GM12878 (cell line): ENCODE results near the gene INPP4B. TPM values are rescaled to one million over a fixed set of nuclear protein-coding genes. Genes with fewer than 3 reads are reported as not detected.

Experiments used
- ATAC-seq: fragments of 200-7000 bp; cut with Tn5 transposase; 3 replicates; pipeline ENCODE4 v1.9.1; 2020; ENCODE audit warnings: mild to moderate bottlenecking, moderate library complexity
- BruUV-seq: library from RNA; stranded (reverse); fragments of 400-500 nt; replicated peaks from 2 replicates; lab custom pipeline; 2021; lab: Mats Ljungman, UMichigan
- CTCF ChIA-PET: fragments of 300-600 bp; sonication (Branson Sonifier 250); formaldehyde crosslinking; extraction: SDS; loops from one replicate; lab custom pipeline; 2021; ENCODE audit warnings: inconsistent platforms; lab: Yijun Ruan, JAX
- POLR2A ChIA-PET: fragments of 350-600 bp; formaldehyde crosslinking; extraction: SDS; loops from one replicate; lab custom pipeline; 2021; ENCODE audit warnings: inconsistent platforms; lab: Charles Lee
- RAD21 ChIA-PET: fragments of 300-600 bp; sonication (Branson Sonifier 250); formaldehyde crosslinking; loops from one replicate; lab custom pipeline; 2023; ENCODE audit warnings: antibody characterized with exemption; ENCODE audit not compliant: unreplicated experiment; lab: Charles Lee
- SMC1A ChIA-PET: fragments of 300-600 bp; sonication (Branson Sonifier 250); formaldehyde crosslinking; loops from one replicate; lab custom pipeline; 2023; ENCODE audit not compliant: unreplicated experiment, uncharacterized antibody; lab: Charles Lee
- DNase-seq: peaks from one replicate; pipeline ENCODE4 v3.0.0-alpha.2; 2011; ENCODE audit warnings: low read depth, low spot score
- FAIRE-seq: peaks from 3 replicates; lab custom pipeline; 2011; peaks lifted over from hg19 to GRCh38; lab: Jason Lieb, UNC
- H2AFZ ChIP-seq: 2 replicates; pipeline ENCODE4 v1.6.0; 2011; ENCODE audit warnings: low read depth, low read length, control low read depth; ENCODE audit not compliant: control insufficient read depth
- H3K27ac ChIP-seq: 2 replicates; pipeline ENCODE4 v1.5.1; 2011; ENCODE audit warnings: control low read depth; ENCODE audit not compliant: control insufficient read depth, insufficient read depth
- H3K27me3 ChIP-seq, 2 experiments: replicated peaks in 1 of 2; 2 replicates each; pipeline versions ENCODE4 v1.6.0 to v1.6.1; 2011; ENCODE audit warnings: low read length in 1 of 2; ENCODE audit not compliant: control insufficient read depth in 2 of 2, insufficient read depth in 2 of 2
- H3K36me3 ChIP-seq, 2 experiments: 2 replicates each; pipeline ENCODE4 v1.5.1; 2011; ENCODE audit warnings: low read length in 1 of 2; ENCODE audit not compliant: control insufficient read depth in 2 of 2, insufficient read depth in 2 of 2
- H3K4me1 ChIP-seq: 2 replicates; pipeline ENCODE4 v1.6.1; 2011; ENCODE audit warnings: mild to moderate bottlenecking, low read length, moderate library complexity, mixed read lengths; ENCODE audit not compliant: control insufficient read depth, insufficient read depth
- H3K4me2 ChIP-seq: 2 replicates; pipeline ENCODE4 v1.6.0; 2011; ENCODE audit warnings: control low read depth; ENCODE audit not compliant: control insufficient read depth, insufficient read depth
- H3K4me3 ChIP-seq: fragments of 200-600 bp; sonication (generic); 2 replicates; pipeline ENCODE4 v1.5.1; 2016
- H3K79me2 ChIP-seq: 2 replicates; pipeline ENCODE4 v1.6.0; 2011; ENCODE audit warnings: low read length; ENCODE audit not compliant: control insufficient read depth, insufficient read depth
- H3K9ac ChIP-seq: 2 replicates; pipeline ENCODE4 v1.8.0; 2011; ENCODE audit warnings: low read length, control low read depth, mixed read lengths; ENCODE audit not compliant: control insufficient read depth, insufficient read depth
- H3K9me3 ChIP-seq: replicated peaks from 3 replicates; pipeline ENCODE4 v1.5.1; 2011; ENCODE audit warnings: mild to moderate bottlenecking, low read length; ENCODE audit not compliant: control insufficient read depth, insufficient read depth
- H4K20me1 ChIP-seq: 2 replicates; pipeline ENCODE4 v1.6.0; 2011; ENCODE audit not compliant: control insufficient read depth, insufficient read depth
- CHD1 ChIP-seq: IDR thresholded peaks from 2 replicates; pipeline ENCODE4 v1.6.1; 2012; ENCODE audit warnings: low read depth, low read length, improper control_type of control experiment
- EP300 ChIP-seq, 2 experiments: fragments of 150-350 bp in 1 of 2; IDR thresholded peaks; 2 replicates each; pipeline ENCODE4 v1.6.1; 2011 to 2012; ENCODE audit warnings: low read depth in 2 of 2, low read length in 2 of 2, borderline replicate concordance in 1 of 2, improper control_type of control experiment in 1 of 2, inconsistent platforms in 1 of 2; ENCODE audit not compliant: control insufficient read depth in 1 of 2
- KDM1A ChIP-seq: fragments of 200-600 bp; sonication (generic); IDR thresholded peaks from 2 replicates; pipeline ENCODE4 v1.6.1; 2016; ENCODE audit warnings: borderline replicate concordance
- MTA2 ChIP-seq: fragments of 450-650 bp; IDR thresholded peaks from 2 replicates; pipeline ENCODE4 v1.6.1; 2016; ENCODE audit warnings: low read depth, mild to moderate bottlenecking, moderate library complexity
- NFYA ChIP-seq: IDR thresholded peaks from 2 replicates; pipeline ENCODE4 v1.6.1; 2011; ENCODE audit warnings: low read depth, mild to moderate bottlenecking, low read length, improper control_type of control experiment, borderline replicate concordance
- PAX5 ChIP-seq: IDR thresholded peaks from 2 replicates; pipeline ENCODE4 v1.6.1; 2011; ENCODE audit warnings: low read depth, low read length, borderline replicate concordance
- RFX5 ChIP-seq: IDR thresholded peaks from 2 replicates; pipeline ENCODE4 v1.6.1; 2011; ENCODE audit warnings: low read depth, low read length, improper control_type of control experiment
- SIN3A ChIP-seq: IDR thresholded peaks from 2 replicates; pipeline ENCODE4 v1.6.1; 2012; ENCODE audit warnings: low read depth, low read length, improper control_type of control experiment
- SMARCA5 ChIP-seq: fragments of 450-650 bp; IDR thresholded peaks from 2 replicates; pipeline ENCODE4 v1.6.1; 2017; ENCODE audit warnings: mild to moderate bottlenecking
- SREBF1 ChIP-seq: IDR thresholded peaks from 2 replicates; pipeline ENCODE4 v1.6.1; 2012; ENCODE audit warnings: mild to moderate bottlenecking, low read length
- TAF1 ChIP-seq: IDR thresholded peaks from 2 replicates; pipeline ENCODE4 v1.6.1; 2011; ENCODE audit warnings: mild to moderate bottlenecking, low read depth, low read length, borderline replicate concordance
- YBX1 ChIP-seq: fragments of 450-650 bp; IDR thresholded peaks from 2 replicates; pipeline ENCODE4 v1.6.1; 2016; ENCODE audit warnings: antibody characterized with exemption
- WGBS: methylation state at CpG from one replicate; pipeline ENCODE4 v1.1.6; 2016; ENCODE audit warnings: low lambda C conversion rate; ENCODE audit not compliant: insufficient replicate concordance, insufficient coverage; ENCODE audit errors: missing lambda C conversion rate; 5-methylcytosine and 5-hydroxymethylcytosine counted together
- in situ Hi-C: fragments of 300-500 bp; cut with MboI; formaldehyde crosslinking; loops from 9 replicates; pipeline ENCODE4 v1.14.3; 2018; ENCODE audit warnings: mixed read lengths
- intact Hi-C: fragments of 100-400 bp; cut with micrococcal nuclease; formaldehyde crosslinking; loops from one replicate; pipeline ENCODE4 v1.14.2; 2022; ENCODE audit not compliant: unreplicated experiment
- polyA plus RNA-seq, 11 experiments: library from polyadenylated mRNA; depleted of rRNA in 4 of 11; unstranded in 6 of 11; stranded (reverse) in 5 of 11; fragments of >200 nt; fragmentation: Nextera tagmentation in 4 of 11; fragmentation: Illumina TruSeq in 1 of 11; extraction: Ambion mirVana in 4 of 11; extraction: Trizol in 1 of 11; gene quantifications; 1 replicate in 1 of 11; 2 replicates in 10 of 11; pipeline versions ENCODE4 v1.2.1 to v1.2.3, GENCODE V29; 2011 to 2016; ENCODE audit warnings: inconsistent platforms in 2 of 11, missing spikeins in 2 of 11, low read depth in 1 of 11
- total RNA-seq, 4 experiments: library from RNA; depleted of rRNA in 3 of 4; stranded (reverse); fragments of >200 nt in 3 of 4; fragmentation: Illumina TruSeq in 1 of 4; extraction: Trizol in 1 of 4; gene quantifications; 2 replicates each; pipeline versions ENCODE4 v1.2.1 to v1.2.3, GENCODE V29; 2013 to 2021
- TF ChIP-seq, protein P1 (sequence below): IDR thresholded peaks from 2 replicates; pipeline ENCODE4 v1.6.1; 2012; ENCODE audit warnings: improper control_type of control experiment, low read depth, low read length; ENCODE audit not compliant: insufficient replicate concordance
- TF ChIP-seq, protein P2 (sequence below): IDR thresholded peaks from 2 replicates; pipeline ENCODE4 v1.6.1; 2012; ENCODE audit warnings: low read depth, low read length, improper control_type of control experiment

The INPP4B gene
- total and polyA plus RNA-seq, 10 of the 15 experiments (the other 5 are each of a cell fraction or from before 2014, with no cell fraction given) = 0.53 to 11.2 (median 0.95) TPM

GRCh38 chr4:142414366-142414990 lies 431.6 kb downstream of the INPP4B start:
- Histone ChIP-seq H4K20me1 (no peaks in the 10 kb centered on the region), H3K4me3 (no peak overlapping the region), H3K9me3 (no peaks in the 10 kb centered on the region), H3K79me2 (no peaks in the 10 kb centered on the region), H3K4me2 (no peak overlapping the region), H3K27ac (no peak overlapping the region), H2AFZ (no peak overlapping the region), H3K27me3 (no peaks in the 10 kb centered on the region), H3K4me1 (no peaks in the 10 kb centered on the region), H3K9ac (no peak overlapping the region), H3K36me3 (no peaks in the 10 kb centered on the region)
- ChIA-PET SMC1A (interaction anchor here (0.9 to 2.8 kb wide), 14 partner anchors 9 to 139 kb away, joined by 3 to 15 read pairs (median 4); no protein-coding TSS in a partner anchor), POLR2A (no interaction called here), CTCF (interaction anchor here (1.1 to 14.5 kb wide), 5 partner anchors 8 to 305 kb away, joined by 3 to 135 read pairs (median 4); no protein-coding TSS in a partner anchor), RAD21 (interaction anchor here (1.0 to 1.9 kb wide), 3 partner anchors 10 to 152 kb away, joined by 3 to 5 read pairs (median 4); no protein-coding TSS in a partner anchor)
- in situ Hi-C loops (no loop called here), intact Hi-C loops (no loop called here)
- ATAC-seq (no peak), DNase-seq (no peak), FAIRE-seq (no peak)
- 37% methylated on average over 4 of the region's 4 CpGs for WGBS
- TF ChIP-seq NFYA = no peak
- no peak for TF ChIP-seq YBX1
- TF ChIP-seq SREBF1 = no peak
- TF ChIP-seq RFX5 = no peak
- TF ChIP-seq MTA2 = no peak
- TF ChIP-seq, protein P1, sequence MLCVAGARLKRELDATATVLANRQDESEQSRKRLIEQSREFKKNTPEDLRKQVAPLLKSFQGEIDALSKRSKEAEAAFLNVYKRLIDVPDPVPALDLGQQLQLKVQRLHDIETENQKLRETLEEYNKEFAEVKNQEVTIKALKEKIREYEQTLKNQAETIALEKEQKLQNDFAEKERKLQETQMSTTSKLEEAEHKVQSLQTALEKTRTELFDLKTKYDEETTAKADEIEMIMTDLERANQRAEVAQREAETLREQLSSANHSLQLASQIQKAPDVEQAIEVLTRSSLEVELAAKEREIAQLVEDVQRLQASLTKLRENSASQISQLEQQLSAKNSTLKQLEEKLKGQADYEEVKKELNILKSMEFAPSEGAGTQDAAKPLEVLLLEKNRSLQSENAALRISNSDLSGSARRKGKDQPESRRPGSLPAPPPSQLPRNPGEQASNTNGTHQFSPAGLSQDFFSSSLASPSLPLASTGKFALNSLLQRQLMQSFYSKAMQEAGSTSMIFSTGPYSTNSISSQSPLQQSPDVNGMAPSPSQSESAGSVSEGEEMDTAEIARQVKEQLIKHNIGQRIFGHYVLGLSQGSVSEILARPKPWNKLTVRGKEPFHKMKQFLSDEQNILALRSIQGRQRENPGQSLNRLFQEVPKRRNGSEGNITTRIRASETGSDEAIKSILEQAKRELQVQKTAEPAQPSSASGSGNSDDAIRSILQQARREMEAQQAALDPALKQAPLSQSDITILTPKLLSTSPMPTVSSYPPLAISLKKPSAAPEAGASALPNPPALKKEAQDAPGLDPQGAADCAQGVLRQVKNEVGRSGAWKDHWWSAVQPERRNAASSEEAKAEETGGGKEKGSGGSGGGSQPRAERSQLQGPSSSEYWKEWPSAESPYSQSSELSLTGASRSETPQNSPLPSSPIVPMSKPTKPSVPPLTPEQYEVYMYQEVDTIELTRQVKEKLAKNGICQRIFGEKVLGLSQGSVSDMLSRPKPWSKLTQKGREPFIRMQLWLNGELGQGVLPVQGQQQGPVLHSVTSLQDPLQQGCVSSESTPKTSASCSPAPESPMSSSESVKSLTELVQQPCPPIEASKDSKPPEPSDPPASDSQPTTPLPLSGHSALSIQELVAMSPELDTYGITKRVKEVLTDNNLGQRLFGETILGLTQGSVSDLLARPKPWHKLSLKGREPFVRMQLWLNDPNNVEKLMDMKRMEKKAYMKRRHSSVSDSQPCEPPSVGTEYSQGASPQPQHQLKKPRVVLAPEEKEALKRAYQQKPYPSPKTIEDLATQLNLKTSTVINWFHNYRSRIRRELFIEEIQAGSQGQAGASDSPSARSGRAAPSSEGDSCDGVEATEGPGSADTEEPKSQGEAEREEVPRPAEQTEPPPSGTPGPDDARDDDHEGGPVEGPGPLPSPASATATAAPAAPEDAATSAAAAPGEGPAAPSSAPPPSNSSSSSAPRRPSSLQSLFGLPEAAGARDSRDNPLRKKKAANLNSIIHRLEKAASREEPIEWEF = no peak
- no peak for TF ChIP-seq SMARCA5
- no peak for TF ChIP-seq TAF1
- no peak for TF ChIP-seq SIN3A
- TF ChIP-seq EP300 (IDR thresholded peaks at IDR 0.05; ENCODE audit: borderline replicate concordance in 1 of 2, control insufficient read depth in 1 of 2, low read depth in 2 of 2, low read length in 2 of 2) = no peak
- TF ChIP-seq CHD1 = no peak
- TF ChIP-seq KDM1A = no peak
- no peak for TF ChIP-seq PAX5
- TF ChIP-seq, protein P2, sequence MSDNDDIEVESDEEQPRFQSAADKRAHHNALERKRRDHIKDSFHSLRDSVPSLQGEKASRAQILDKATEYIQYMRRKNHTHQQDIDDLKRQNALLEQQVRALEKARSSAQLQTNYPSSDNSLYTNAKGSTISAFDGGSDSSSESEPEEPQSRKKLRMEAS = no peak
- BruUV-seq = no TSS peak
